Suppressor macrophage (primary cell): ENCODE data around the gene SLC22A23.

ENCODE experiments used
- DNase-seq, 4 experiments: peaks; one replicate each; pipeline ENCODE4 v3.0.0-alpha.2; 2020 to 2022

SLC22A23 gene

DNA sequence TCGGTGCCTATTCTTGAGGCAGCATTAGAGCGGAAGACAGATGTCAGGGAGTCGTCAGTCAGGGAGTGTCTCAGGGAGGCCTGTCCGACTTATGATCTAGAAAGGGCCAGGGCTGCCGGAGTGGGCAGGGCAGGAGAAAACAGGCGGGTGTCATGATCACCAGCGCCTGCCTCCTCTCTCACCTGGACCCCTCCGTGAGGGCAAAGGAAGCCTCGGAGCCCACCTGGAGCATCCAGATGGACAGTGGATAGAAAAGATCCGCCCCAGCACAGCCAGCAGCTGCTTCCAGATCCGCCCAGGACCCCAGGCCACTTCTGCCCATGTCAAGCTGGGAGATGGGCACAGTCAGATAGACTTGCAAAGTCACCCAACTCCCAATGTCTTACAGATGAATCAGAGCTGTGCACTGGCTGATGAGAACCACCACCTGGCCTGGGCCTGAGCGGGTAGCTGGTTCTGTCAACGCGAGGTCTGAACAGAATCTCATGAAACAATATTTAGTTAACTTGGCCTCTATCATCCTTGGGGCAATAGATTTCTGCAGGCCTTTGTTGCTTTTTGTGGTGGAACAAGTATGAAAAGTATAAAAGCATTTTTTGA is 175.9 kb downstream of the SLC22A23 start:
- DNase-seq, result no peak

DNA sequence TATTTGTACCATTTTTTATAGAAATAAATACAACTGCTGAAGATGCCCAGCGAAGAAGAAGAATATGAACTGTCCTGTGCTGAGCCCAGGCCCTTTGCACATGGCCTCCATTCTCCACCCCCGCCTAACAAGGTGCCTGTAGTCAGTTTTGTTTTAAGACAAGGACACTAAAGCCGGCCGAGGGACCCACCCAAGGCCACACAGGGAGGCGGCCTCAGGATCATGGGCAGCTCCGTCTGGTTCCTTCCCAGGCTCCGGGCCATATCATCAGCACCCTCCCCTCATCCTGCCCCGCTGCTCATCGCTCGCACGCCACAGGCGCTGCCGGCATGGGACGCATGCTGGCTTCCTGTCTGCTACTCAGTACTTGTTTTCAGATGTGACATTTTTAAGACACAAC is 176.8 kb downstream of the SLC22A23 start:
- DNase-seq, result no peak

DNA sequence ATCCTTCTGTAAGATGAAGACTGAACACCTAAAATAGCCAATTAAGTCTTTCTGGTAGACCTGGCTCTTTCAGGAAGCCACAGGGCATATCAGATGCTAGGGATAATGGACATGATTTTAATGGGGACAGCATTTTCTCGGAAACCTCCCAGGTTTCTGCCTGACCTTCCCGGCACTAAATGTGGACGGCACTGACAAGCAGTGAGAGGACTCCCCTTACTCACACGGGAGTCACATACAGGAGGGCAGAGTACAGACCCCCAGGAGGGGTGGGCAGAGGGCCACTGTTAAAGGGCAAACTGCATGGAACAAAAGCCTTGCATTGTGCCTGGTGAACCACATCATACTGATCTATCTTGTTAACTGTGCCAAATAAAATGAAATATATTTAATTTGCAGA is 178.2 kb downstream of the SLC22A23 start:
- DNase-seq, result no peak

DNA sequence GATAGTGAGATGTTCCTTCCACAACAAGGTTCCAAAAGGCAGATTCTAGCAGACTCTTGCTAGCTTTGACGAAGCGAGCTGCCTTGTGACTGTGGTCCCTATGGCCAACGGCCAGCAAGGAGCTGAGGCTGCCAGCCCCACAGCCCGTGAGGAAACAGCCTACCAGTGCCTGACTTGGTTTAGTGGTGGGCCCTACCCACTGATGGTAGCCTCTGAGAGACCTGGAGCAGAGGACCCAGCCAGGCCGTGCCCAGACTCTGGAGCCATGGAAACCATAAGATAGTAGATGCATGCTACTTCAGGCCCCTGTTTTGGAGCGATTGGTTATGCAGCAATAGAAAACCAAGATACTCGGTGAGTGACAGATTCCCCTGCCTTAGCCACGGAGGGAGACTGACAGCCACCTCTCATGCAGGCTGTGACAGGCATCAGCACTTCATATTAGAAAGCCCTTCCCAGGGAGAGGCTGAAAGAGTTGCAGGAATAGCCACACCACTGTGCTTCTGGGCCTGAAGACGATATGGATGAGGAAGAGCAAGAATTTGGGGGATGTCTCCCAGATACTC is 178.9 kb downstream of the SLC22A23 start:
- no peak for DNase-seq

DNA sequence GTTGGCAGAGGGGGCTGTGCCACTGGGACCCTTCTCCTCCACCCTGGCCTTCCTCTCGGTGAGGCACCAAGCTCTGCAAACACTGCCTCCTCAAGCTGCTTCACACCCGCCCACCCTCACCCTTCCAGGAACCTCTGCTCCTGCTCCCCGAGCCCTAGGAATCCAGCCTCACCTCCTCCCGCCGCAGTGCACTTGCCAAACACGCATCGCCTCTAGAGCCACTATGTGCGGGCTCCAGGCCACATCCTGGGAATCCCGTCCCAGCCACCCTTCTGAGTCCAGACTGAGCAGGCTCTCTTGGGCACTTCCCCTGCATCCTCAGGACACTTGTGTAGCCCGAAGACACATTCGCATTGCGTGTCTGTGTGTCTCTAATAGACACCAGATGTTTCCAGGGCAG is 179.6 kb downstream of the SLC22A23 start:
- DNase-seq, result no peak

DNA sequence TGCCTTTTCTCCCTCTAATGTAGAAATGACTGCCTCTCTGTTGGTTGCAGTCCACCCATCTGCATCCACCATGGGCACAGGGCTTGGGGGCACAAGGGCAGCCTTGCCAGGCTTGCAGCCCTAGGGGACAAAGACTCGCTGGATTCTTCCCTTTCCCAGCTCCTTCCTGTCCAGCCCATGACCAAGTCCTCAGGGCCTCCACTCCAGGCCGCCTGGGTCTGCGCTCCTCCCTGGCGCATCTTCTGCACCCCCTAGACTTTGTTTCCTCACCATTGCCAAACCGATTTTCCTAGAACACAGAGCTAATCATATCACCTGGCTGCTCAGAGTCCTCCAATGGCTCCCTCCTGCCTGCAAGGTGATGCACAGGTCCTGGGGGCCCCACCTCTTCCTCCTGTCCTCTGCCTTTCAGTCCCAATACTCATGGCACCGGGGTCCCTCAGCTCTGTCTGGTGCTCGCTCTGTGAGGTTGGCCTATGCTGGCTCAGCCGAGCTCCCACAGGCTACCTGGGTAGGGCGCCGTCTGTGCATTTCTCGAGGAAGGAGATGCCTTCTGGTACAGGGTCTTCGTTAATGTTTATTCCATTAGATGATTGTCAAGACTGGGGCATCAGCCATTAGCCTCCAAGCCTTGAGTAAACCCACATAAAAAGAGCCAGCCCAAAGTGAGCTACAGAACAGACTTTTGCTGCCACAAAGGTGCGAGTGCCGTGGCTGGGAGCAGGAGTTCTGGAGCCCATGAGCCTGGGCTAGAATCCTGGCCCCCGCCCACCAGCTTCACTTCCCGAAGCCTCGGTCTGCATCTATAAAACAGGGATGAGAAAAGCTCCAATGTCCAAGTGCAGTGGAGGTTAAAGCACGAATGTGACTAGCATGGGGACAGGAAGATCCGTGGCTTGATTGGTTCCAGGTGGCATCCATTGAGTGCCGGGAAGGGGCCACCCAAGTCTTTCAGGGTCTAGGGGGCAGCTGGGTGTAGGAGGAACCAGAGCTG is 180.4 kb downstream of the SLC22A23 start:
- no peak for DNase-seq

DNA sequence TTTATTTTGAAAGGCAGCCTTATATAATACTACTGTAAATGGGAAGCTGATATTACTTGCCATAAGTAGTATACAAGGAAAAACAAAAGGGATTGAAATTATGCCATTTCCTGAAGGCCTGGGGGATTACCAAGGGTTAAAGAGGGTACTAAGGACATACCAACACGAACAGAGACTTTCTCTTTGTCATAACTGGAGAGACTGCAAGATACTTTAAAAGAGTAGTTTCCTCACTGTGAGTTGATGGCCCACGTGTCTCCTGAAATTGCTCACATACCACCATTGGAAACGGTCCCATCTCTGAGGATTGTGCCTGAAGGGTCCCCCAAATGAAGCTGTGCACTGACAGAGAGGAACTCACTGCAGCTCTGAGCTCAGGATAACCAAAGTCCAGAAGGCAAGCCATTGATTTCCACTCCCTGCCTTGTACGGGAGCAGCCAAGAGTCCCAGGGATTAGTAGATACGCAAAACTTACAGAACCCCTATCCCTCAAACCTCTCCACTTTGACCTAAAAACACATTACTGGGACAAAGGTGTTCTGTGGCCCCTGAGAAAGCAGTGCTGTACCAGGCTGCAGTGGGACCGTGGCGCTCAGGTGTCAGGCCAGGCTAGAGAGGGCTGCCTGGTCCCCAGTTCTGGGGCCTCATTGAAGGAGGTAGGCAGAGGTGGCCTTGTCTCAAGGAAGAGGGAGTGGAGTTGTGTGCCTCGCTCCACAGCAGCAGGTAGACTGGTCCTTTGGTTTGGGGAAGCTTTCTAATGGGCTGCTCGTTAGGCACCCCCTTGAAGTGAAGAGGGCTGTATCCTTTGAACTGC is 182.9 kb downstream of the SLC22A23 start:
- no peak for DNase-seq

DNA sequence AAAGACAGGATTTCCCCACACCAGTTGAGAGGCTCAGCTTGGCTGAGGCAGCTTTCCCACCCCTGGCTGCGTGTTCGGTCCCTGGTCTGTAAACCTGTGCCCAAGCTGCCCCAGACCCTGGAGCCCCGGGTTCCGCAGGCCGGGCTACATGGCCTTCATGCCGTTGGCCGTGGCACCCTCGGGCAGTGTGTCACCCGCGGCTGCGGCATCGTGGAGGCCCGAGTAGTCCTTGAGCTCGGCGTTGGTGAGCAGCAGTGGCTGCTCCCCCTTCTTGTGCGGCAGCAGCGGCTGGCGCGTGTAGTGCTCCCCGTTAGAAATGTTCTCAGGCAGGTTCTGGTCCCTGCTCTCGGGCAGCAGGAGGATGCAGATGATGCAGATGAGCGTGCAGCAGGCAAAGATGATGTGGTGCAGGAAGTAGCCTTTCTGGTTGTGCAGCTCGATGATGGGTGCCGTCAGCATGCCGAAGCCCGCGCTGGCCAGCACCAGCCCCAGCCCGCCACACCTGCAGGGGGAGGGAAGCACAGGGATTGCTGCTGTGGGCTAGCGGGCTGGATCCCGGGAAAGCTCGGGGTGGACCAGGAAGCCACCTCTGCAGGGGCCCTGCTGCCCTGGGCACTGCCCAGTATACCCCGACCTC is 183.8 kb downstream of the SLC22A23 start:
- DNase-seq, result no peak

DNA sequence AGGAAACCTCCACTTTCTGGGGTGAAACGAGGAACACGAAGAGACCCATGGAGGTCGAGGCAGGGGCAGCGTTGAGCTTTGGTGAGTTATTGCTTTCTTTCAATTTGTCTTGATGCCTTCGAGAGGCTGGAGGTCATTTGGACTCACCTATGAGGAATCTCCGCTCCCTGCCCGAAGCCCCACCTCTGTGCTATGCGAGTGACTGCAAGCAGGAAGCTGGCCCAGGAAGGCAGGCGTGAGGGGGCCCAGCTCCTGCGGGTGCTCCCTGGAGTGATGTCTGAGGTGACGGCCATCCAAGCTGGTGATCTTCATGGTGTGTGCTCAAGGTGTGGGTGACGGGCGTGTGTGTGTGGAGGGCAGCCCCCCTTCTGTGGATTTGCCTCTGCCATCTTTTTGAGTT is 185.1 kb downstream of the SLC22A23 start:
- no peak for DNase-seq

DNA sequence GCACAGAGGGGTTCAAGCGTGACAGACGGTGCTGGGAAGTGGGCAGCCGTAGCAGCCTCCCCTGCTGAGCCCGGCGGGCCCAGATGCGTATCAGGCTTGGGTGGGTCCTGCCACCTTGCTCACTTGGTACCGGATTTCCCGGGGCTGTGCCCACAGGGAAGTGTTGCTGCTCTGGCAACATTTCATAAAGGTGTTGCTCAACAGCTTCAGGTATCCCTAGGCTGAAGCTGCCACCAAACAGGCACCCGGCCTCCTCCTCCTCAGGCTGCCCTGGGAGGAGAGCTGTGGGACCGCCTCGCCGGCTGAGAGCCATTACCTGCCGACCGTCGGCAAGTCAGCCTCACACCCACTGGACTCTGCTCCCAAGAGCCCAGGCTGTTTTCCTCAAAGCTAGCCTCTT is 186.6 kb downstream of the SLC22A23 start:
- DNase-seq, result no peak

DNA sequence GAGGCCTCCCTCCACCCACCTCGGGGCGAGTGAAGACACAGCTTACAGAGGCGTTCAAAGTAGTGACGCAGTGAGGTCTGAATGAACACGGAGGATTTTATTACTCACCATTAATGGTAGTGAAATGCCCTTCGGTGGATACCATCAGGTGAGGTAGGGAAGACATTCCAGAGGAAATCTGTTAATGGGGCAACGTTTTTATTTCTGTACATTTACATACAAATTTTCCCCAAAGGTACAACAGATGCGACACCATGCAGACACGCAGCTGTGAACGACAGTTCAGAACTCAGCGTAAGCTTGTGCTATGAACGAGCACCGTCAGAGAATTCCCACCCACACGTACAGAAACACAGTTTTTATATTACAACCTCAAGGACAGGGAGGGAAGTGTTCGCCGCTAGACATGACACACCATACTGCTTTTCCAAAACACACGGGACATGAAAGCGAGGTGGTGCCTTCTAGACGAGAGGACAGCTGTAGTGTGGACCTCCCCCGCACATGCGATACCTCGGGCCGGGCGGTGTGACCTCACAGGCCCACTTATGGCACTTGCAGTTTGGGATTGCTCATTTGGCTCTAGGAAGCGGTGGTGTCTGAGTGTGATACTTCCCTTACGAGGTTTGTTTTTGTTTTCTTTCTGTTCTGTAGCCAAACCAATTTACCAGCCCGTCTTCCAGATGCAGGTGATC is 187.4 kb downstream of the SLC22A23 start:
- no peak for DNase-seq

DNA sequence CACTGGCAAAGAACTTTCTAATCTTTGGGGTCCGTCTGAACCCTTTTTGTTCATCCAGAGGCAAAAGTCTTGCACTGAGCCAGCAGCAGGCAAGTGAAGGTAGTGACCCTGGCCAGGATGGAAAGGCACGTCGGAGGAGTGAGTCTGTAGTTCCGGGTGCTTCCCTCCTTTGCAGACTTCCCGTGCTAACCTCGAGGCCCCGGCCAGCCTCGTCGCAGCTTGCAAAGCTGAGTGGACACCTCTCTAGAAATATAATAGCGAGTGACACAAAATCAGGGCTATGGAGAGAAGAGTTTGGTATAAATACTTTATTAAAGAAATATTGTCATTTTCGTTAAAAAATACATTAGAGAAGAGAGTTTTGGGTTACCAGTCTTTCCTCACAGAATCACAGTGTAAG is 188.2 kb downstream of the SLC22A23 start:
- DNase-seq, result no peak

DNA sequence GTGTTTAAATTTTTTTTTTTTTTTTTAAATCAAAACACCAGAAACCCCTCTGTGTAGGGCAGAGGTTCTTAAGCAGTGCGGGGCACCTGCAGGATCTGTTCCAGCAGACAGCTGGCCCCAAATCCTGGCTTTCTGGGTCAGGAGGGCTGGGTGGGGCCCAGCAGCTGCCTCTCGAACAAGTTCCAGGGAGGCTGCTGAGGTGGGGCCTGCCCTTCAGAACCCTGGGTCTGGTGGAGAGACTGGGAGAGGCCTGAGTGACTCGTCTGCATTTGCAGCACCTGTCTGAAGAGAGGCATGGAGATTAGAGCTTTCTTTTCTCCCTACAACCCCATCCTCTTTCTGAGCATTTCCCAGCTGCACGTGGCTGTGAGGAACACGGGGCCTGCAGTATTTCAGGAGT is 189.7 kb downstream of the SLC22A23 start:
- DNase-seq, result no peak

DNA sequence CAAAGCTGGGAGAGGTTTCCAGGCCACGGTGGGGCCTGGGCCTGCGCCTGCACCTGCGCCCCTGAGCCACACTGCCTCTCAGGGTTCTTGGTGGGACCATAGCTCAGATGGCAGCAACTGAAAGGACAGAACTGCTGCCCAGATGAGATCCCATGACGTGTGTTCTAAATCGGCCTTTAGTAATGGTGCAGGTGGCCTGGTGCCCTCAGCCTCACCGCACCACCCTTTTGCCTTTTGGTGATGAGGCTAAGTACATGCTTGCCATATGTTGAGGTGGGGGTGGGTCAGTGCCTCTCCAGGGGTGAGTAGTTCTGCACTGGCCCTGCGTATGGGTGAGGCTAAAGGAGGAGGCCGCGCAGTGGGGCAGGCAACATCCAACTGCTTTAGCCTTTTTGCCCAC is 190.7 kb downstream of the SLC22A23 start:
- DNase-seq, result no peak

DNA sequence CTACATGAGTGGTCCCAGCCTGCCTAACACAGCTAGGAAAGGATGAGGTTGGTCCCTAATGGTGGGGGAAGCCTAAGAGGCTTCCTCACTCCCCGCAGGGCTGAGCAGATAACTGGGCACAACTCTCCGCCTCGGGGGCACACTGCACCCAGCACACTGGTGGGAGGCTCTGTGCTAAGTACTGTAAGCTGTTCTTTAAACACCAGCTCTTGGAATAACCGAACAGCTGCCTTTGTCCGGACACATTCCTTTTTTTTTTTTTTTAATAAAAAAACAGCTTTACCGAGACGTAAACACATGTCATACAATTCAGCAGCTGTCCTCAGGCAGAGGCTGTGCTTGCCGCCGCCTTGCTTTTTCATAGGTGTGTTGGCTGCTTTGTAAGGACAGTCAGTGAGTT is 191.2 kb downstream of the SLC22A23 start:
- DNase-seq, result no peak

DNA sequence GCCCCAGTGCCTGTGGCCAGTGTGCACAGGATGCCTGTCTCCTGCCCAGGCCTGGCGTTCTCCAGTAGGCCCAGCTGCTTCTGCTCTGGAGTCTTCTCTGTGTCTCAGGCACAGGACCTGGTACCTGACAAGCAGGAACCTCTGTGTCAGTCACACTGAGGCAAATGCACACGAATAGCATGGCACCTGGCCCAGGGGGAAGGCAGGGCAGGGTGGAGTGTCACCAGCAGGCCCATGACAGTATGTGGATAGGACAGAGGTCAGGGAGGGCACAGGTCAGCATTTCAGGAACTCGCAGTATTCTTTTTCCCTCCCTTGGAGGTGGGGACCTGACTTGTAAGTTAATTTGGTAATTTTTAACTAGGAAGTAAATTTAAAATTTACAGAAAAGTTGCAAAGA is 192.5 kb downstream of the SLC22A23 start:
- DNase-seq, result no peak

DNA sequence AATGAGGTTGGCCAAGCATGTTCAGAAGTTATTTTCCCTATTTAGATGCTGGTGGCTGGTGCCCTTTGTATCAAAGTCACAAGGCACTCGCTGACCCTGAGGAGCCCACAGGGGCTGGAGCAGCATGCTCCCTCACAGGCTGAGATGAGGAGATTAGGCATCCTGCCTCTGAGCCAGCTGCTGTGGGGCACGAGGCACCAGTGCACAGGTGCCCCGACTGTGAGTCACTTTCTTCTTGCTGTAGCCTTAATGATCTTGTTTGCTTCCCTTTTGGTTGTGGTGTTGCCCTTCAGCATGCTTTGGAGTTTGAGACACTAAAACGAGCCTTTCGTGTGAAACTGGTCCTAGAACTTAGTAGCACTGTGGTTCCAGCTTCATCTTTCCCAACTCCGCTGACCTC is 193.8 kb downstream of the SLC22A23 start:
- no peak for DNase-seq

DNA sequence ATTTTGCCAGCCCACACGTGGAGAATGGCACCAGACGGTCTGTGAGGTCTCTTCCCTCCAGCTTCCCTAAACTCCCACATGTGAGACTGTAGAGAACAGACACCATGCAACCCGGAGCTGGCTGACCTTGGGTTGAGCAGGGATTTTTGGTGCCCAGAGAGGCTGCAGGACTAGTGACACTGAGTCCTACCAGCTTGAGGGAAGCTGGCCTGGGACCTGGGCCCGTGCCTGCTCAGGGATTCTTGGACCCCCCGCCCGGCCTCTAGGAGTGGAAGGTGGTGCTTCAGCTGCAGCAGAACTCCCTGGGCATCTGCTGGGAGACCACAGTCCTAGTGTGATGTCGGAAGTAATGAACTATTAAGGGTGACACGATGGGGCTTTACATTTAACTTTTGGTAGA is 194.9 kb downstream of the SLC22A23 start:
- peak in 2 of 4 experiments; percentile 8 to 29 for DNase-seq

DNA sequence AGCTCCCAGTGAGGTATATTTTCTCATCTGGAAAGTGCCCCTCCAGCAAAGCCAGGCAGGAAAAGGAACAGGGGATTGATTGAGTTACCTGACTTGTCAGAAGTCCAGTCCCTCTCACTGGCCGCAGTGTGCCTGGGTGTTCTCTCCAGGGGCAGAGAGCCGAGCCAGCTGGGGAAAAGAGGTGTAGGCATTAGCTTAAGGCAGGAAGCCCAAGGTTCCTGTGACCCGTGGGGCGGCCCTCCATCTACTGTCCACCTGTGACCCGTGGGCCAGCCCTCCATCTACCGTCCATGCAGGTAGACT is 195.4 kb downstream of the SLC22A23 start:
- DNase-seq, result no peak

DNA sequence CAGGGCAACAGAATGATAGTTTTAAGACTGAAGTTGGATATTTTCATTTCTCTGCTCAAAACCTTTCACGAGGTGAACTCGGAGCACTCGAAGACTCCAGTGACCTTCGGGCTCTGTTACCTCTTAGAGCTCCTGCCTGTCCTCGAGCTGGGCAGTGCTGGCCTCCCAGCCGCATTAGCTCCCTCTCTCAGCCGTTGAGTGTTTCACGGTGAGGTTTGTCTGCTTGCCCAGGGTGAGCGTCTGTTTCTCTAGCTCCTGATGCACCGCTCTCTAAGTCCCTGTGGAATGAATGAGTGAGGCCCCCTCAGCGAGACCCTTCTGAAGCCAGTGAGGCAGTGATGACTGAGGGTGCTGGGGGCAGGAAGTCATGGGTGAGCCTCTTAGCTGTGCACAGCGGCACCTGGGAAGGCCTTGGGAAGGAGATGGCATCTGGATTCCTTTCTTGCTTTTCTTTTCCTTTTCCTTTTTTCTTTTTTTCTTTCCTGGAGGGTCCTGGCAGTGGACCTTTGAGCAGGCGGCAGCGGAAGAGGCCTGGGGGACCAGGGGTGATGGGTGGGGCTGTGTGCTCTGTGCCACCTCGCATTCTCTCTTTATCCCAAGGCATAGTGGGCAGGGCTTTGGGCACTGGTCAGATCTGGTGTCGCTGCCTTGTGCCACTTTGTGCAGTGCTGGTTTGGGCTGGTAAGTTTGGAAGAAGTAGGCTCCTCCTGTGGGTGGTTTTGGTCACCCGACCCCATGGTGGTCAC is 195.9 kb downstream of the SLC22A23 start:
- no peak for DNase-seq

DNA sequence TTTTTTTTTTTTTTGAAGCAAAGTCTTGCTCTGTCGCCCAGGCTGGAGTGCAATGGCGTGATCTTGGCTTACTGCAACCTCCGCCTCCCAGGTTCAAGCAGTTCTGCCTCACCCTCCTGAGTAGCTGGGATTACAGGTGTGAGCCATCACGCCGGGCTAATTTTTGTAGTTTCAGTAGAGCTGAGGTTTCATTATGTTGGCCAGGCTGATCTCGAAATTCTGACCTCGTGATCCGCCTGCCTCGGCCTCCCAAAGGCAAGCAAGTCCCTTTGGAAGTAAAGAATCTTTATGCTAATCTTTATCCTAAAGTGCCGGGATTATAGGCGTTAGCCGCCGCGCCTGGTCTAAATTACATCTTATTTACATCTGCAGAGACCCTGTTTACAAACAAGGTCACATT is 196.6 kb downstream of the SLC22A23 start:
- DNase-seq, result no peak
